SK-N-MC (cell line): ENCODE data around the gene SELENOT.

Experiments used
- EZH2 ChIP-seq: fragments of 200-600 bp; sonication (generic); IDR thresholded peaks from one replicate; pipeline ENCODE4 v1.6.1; 2017; ENCODE audit warnings: antibody characterized with exemption
- POLR2AphosphoS5 ChIP-seq: IDR thresholded peaks from 2 replicates; pipeline ENCODE4 v1.6.1; 2012; ENCODE audit warnings: mild to moderate bottlenecking, low read depth, low read length, borderline replicate concordance

- TF ChIP-seq POLR2AphosphoS5: no peak
- TF ChIP-seq EZH2: no peak
Measured at GRCh38 chr3:150635076-150635475, 32.0 kb downstream of the SELENOT start.
